DMS 273 (cell line): ENCODE data around the gene SERPINE1.
"Not testable (repeated sequence)": the region's sequence is repeated elsewhere in the genome, so short reads cannot be mapped to it uniquely, and the experiment has no call there.

Source experiments
- DNase-seq: peaks from one replicate; lab custom pipeline; 2025; ENCODE audit not compliant: unreplicated experiment; lab: John Stamatoyannopoulos, UW

The SERPINE1 gene

GRCh38 chr7:101126651-101127459 lies at the start of gene SERPINE1:
Gene SERPINE1 (plus strand): TSS chr7:101127104. CDS start chr7:101128394, 1,290 bp downstream.
- DNase-seq, result peak; percentile 76

- DNase-seq, result peak; percentile 91
Observed at GRCh38 chr7:101077303-101078086, 49.4 kb upstream of the SERPINE1 start.

GRCh38 chr7:101081432-101081831 lies 45.5 kb upstream of the SERPINE1 start:
- no peak for DNase-seq

DNA sequence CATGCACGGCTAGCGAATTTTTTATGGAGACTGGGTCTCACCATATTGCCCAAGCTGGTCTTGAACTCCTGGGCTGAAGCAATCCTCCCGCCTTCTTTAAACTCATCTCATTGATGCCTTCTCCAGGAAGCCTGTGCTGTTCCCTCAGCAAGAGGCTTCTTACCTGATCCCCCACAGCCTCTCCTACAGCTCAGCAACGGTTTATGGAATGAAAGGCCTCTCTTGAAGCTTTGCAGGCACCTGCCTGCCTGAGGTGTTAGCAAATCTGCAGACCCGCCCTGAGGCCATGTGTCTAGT lies 42.1 kb upstream of the SERPINE1 start:
- DNase-seq, result no peak

DNA sequence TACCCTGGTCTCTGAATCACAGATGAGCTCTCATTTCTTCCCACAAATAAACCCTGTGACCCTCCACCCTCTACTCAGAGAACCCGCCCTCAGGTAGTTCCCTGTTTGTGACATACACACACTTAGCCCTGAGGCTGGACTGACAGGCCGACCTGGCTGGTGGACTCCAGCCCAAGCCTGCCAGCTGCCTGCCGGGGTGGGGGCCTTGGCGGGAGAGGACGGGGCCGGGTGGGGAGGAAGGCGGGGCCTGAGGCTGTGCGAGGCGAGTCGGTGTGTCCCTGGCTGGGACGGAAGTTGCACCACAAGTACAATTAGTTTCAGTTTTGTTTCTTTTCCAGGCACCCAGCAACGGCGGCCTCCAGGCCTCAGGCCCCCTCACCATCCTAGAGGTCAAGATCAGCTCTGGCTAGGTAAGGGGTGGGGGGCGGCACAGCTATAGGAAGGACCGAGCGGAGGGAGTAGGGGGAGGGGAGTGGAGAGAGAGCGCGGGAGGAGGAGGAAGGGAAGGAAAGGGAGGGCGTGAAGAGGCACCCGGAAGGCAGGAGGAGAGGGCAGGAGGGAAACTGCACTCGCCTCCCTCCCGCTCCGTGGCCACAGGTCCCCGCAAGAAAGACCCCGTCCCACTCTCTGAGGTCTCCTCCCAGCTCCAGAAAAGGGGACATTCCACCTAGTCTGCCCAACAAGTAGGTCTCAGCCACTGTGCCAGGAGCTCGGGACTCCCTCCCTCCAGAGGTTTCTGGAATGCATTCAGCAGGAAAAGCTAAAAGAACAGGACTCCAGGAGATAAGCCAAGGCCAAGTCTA lies 41.5 kb upstream of the SERPINE1 start, which contains the start of gene TRIM56:
TSS of gene TRIM56 (plus strand) at position 320 of the 803 bp plus-strand sequence. CDS start 1,832 bp downstream, outside the sequence.
- peak; percentile 89 for DNase-seq

DNA sequence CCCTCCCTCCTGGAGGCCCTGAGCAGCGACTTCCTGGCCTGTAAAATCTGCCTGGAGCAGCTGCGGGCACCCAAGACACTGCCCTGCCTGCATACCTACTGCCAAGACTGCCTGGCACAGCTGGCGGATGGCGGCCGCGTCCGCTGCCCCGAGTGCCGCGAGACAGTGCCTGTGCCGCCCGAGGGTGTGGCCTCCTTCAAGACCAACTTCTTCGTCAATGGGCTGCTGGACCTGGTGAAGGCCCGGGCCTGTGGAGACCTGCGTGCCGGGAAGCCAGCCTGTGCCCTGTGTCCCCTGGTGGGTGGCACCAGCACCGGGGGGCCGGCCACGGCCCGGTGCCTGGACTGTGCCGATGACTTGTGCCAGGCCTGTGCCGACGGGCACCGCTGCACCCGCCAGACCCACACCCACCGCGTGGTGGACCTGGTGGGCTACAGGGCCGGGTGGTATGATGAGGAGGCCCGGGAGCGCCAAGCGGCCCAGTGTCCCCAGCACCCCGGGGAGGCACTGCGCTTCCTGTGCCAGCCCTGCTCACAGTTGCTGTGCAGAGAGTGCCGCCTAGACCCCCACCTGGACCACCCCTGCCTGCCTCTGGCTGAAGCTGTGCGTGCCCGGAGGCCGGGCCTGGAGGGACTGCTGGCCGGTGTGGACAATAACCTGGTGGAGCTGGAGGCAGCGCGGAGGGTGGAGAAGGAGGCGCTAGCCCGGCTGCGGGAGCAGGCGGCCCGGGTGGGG lies 39.4 kb upstream of the SERPINE1 start:
- DNase-seq, result no peak

- no peak for DNase-seq
Observed at GRCh38 chr7:101088069-101088425, 38.9 kb upstream of the SERPINE1 start.

DNA sequence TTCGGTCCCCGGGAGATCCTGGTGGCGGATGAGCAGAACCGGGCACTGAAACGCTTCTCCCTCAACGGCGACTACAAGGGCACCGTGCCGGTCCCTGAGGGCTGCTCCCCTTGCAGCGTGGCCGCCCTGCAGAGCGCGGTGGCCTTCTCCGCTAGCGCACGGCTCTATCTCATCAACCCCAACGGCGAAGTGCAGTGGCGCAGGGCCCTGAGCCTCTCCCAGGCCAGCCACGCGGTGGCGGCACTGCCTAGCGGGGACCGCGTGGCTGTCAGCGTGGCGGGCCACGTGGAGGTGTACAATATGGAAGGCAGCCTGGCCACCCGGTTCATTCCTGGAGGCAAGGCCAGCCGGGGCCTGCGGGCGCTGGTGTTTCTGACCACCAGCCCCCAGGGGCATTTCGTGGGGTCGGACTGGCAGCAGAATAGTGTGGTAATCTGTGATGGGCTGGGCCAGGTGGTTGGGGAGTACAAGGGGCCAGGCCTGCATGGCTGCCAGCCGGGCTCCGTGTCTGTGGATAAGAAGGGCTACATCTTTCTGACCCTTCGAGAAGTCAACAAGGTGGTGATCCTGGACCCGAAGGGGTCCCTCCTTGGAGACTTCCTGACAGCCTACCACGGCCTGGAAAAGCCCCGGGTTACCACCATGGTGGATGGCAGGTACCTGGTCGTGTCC lies 37.9 kb upstream of the SERPINE1 start:
- DNase-seq, result no peak

DNA sequence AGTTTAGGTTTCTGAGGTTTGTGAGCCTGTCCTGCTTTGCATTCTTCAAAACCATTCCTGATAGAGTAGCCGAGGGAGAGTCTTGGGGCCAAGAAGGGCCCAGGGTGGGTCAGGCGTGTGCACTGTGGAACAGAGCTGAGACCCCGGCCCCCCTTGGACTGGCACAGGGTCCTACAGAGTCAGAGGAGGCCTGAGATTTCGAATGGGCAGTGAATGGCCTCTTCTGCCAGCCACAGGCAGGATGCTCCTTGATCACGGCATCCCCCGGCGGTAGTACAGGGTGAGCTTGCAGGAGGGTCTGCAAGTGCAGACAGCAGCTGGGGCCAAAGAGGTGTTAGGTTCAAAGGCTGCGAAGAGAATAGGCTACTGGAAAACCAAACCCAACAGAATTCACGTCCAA lies 37.0 kb upstream of the SERPINE1 start:
- DNase-seq, result no peak

- DNase-seq, result not testable (repeated sequence)
Observed at GRCh38 chr7:101092266-101092905, 34.5 kb upstream of the SERPINE1 start.

GRCh38 chr7:101093906-101094305 lies 33.0 kb upstream of the SERPINE1 start:
- no peak for DNase-seq

- DNase-seq, result no peak
Observed at GRCh38 chr7:101094376-101094775, 32.5 kb upstream of the SERPINE1 start.

GRCh38 chr7:101094791-101095375 lies 32.0 kb upstream of the SERPINE1 start:
- peak; percentile 78 for DNase-seq

DNA sequence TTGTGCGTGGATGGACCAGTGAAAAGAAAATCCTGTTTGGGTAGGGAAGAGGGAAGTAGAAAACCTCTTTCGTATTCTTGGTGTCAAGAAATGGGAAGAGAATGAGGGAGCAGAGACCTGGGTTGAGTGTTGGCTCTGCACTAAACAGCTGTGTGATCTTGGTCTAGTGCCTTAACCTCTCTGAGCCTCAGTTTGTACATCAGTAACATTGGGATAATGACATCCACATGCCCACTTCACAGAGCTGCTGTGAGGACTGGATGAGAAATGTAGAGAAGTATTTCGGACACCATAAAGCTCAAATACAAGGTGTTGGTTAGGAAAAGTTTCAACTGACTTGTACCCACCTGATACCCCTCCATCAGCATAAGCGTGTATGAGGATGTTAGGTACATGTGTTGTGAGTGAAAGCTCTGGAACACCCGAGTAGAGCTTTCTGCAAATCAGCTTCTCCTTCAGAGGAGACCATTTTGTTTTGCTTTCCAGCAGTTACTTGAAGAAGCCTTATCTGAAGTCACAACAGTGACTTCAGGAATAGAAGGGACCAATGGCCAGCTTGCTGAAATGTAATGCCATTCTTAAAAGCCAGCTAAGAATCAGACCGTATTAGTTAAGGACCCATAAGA lies 30.5 kb upstream of the SERPINE1 start:
- DNase-seq, result no peak

GRCh38 chr7:101096957-101097347 lies 30.0 kb upstream of the SERPINE1 start:
- DNase-seq, result no peak

DNA sequence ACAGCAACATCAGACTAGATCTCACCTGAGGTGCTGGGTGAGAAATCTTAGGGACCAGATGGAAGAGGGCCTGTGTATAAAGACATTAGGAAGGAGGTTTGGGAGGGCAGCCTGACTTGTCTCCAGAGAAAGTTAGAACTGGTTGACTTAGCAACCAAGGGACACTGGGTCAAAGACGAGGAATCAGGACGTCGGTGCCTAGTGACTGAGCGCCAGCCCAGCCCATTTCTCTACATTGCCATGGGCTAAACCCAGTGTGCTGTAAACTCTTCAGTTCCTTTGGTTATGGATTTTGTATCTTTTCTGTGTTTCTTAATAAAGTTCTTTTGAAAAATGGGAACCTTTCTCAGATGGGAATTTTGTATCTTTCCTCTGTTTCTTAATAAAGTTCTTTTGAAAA lies 29.3 kb upstream of the SERPINE1 start:
- no peak for DNase-seq

- DNase-seq, result peak; percentile 91
Observed at GRCh38 chr7:101099969-101100781, 26.7 kb upstream of the SERPINE1 start.
